Measurements from ENCODE around the gene FABP6. TPM values are rescaled to one million over a fixed set of nuclear protein-coding genes. Genes with fewer than 3 reads are reported as not detected.

The FABP6 gene
- total RNA-seq, 1 donor from 2014 or later: 4.8 TPM

DNA sequence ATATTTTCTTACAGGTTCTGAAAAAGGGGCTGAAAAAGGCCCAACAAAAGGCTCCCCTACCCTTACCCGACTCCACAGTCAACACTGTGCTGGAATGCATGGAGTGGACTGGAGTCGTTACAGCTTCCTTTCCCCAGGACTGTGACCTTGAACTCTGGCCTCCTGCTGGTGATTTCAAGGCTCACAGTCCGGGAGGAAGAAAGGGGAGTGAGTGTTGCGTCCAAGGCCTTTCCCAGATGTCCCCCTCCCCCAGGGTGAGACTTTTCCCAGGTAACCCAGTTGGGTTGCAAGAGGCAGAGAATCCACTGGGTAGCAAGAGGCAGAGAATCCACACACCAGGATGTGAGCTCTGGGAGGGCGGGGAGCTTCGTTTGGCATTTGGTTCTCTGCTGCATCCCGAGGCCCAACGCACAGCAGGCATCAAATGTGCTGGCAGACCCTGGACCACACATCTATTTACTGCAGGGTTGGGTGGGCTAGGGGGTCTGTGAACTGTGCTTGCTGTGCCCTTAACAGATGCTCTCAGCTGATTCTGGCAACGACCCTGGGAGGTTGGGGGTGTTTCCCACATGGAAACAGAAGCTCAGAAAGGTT is 37.5 kb downstream of the FABP6 start:
- no peak overlapping the region for H2AFZ ChIP-seq (replicated peaks)
- H3K27me3 Mint-ChIP-seq (ENCODE audit: insufficient read depth, low read depth): peaks cover 2% of the 10 kb centered on the region
- H3K9me3 Mint-ChIP-seq: no peaks in the 10 kb centered on the region
- peaks cover 35% of the 10 kb centered on the region for H3F3A ChIP-seq (ENCODE audit: low read depth)
- peaks cover 12% of the 10 kb centered on the region for H3K36me3 Mint-ChIP-seq
- TF ChIP-seq EZH2 (IDR thresholded peaks at IDR 0.05): no peak
- TF ChIP-seq, protein P1, sequence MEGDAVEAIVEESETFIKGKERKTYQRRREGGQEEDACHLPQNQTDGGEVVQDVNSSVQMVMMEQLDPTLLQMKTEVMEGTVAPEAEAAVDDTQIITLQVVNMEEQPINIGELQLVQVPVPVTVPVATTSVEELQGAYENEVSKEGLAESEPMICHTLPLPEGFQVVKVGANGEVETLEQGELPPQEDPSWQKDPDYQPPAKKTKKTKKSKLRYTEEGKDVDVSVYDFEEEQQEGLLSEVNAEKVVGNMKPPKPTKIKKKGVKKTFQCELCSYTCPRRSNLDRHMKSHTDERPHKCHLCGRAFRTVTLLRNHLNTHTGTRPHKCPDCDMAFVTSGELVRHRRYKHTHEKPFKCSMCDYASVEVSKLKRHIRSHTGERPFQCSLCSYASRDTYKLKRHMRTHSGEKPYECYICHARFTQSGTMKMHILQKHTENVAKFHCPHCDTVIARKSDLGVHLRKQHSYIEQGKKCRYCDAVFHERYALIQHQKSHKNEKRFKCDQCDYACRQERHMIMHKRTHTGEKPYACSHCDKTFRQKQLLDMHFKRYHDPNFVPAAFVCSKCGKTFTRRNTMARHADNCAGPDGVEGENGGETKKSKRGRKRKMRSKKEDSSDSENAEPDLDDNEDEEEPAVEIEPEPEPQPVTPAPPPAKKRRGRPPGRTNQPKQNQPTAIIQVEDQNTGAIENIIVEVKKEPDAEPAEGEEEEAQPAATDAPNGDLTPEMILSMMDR (IDR thresholded peaks at IDR 0.05): peak; percentile 13
- no peak for DNase-seq (ENCODE audit: low spot score)
- H3K27ac ChIP-seq: no peak overlapping the region
- no peak overlapping the region for H3K4me3 Mint-ChIP-seq
- no peaks in the 10 kb centered on the region for H3K9me3 ChIP-seq (ENCODE audit: low read depth)
- peak overlapping the region; percentile 40 for H3K4me2 ChIP-seq
- peaks cover 30% of the 10 kb centered on the region for H4K20me1 ChIP-seq (ENCODE audit: low read depth)
- no peak overlapping the region for H3K9ac ChIP-seq
- no peaks in the 10 kb centered on the region for H3K27me3 ChIP-seq
- no peaks in the 10 kb centered on the region for H3K36me3 ChIP-seq
- peaks cover 71% of the 10 kb centered on the region for H3K4me1 Mint-ChIP-seq
- H3K4me1 ChIP-seq: peaks cover 55% of the 10 kb centered on the region
- H3K27ac Mint-ChIP-seq: no peak overlapping the region
- no peak overlapping the region for H3K4me3 ChIP-seq
- no peaks in the 10 kb centered on the region for H3K79me2 ChIP-seq (ENCODE audit: low read depth)

DNA sequence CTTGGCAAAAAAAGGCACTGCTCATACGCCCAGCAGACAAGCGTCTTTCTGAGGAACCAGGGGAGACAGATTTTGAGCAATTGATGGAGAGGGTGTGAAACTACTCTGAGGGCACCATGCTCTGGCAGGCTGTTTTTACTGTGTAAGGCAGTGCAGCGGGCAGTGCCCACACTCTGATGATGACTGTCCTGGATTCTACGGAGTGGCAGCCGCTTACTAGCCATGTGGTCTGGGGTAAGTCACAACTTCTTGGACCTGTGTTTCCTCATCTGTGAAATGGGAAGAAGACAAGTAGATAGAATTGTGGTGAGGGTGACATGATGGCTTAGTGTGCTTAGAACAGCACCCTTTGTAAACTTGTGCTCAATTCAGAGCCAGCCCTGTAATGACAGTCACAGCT is 38.8 kb downstream of the FABP6 start:
- H3K27ac ChIP-seq: no peak overlapping the region
- no peak for DNase-seq (ENCODE audit: low spot score)
- no peaks in the 10 kb centered on the region for H3K27me3 ChIP-seq
- Mint-ChIP-seq H3K27me3 (ENCODE audit: insufficient read depth, low read depth) (peaks cover 5% of the 10 kb centered on the region), H3K4me3 (no peak overlapping the region), H3K9me3 (no peaks in the 10 kb centered on the region), H3K36me3 (peaks cover 12% of the 10 kb centered on the region), H3K27ac (no peak overlapping the region), H3K4me1 (peaks cover 71% of the 10 kb centered on the region)
- TF ChIP-seq EZH2phosphoT487 (IDR thresholded peaks at IDR 0.05) (no peak), EZH2 (IDR thresholded peaks at IDR 0.05) (no peak)
- TF ChIP-seq, protein P1 (IDR thresholded peaks at IDR 0.05): no peak
- no peaks in the 10 kb centered on the region for H3K9me3 ChIP-seq (ENCODE audit: low read depth)
- peaks cover 23% of the 10 kb centered on the region for H4K20me1 ChIP-seq (ENCODE audit: low read depth)
- no peak overlapping the region for H3K9ac ChIP-seq
- no peaks in the 10 kb centered on the region for H3K79me2 ChIP-seq (ENCODE audit: low read depth)
- no peak overlapping the region for H2AFZ ChIP-seq (replicated peaks)
- H3F3A ChIP-seq (ENCODE audit: low read depth): peaks cover 35% of the 10 kb centered on the region
- H3K36me3 ChIP-seq: no peaks in the 10 kb centered on the region
- H3K4me3 ChIP-seq: no peak overlapping the region
- H3K4me1 ChIP-seq: peaks cover 57% of the 10 kb centered on the region
- H3K4me2 ChIP-seq: no peak overlapping the region

DNA sequence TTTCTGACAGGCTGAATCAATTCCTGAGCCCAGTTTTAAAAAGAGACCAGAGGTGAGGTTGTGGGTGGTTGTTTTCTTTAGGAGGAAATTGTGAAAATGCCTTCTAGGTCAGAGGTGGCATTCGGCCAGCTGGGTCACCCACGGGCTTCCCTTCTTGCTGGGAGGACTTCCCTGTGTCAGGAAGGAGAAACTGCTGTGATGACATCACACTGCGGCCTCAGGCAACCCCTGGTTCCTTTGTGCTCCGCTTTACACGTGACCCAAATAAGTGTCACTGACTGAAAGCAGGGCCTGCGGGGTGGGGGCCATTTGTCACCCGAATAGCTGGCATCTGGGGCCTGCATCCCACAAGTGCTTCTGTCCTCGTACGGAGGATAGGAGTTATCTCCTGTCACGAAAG is 39.7 kb downstream of the FABP6 start:
- peaks cover 12% of the 10 kb centered on the region for H3K36me3 Mint-ChIP-seq
- H3K27me3 ChIP-seq: no peaks in the 10 kb centered on the region
- TF ChIP-seq, protein P1 (IDR thresholded peaks at IDR 0.05): no peak
- TF ChIP-seq EZH2 (IDR thresholded peaks at IDR 0.05) (no peak), EZH2phosphoT487 (IDR thresholded peaks at IDR 0.05) (no peak)
- no peak overlapping the region for H3K4me2 ChIP-seq
- peaks cover 5% of the 10 kb centered on the region for H3K27me3 Mint-ChIP-seq (ENCODE audit: insufficient read depth, low read depth)
- no peaks in the 10 kb centered on the region for H3K79me2 ChIP-seq (ENCODE audit: low read depth)
- H4K20me1 ChIP-seq (ENCODE audit: low read depth): peaks cover 23% of the 10 kb centered on the region
- H3K9me3 ChIP-seq (ENCODE audit: low read depth): no peaks in the 10 kb centered on the region
- H3K27ac ChIP-seq: no peak overlapping the region
- no peaks in the 10 kb centered on the region for H3K9me3 Mint-ChIP-seq
- peaks cover 32% of the 10 kb centered on the region for H3F3A ChIP-seq (ENCODE audit: low read depth)
- H3K4me1 Mint-ChIP-seq: peaks cover 64% of the 10 kb centered on the region
- H3K4me3 ChIP-seq: no peak overlapping the region
- DNase-seq (ENCODE audit: low spot score): no peak
- no peak overlapping the region for H3K27ac Mint-ChIP-seq
- H3K9ac ChIP-seq: no peak overlapping the region
- H3K36me3 ChIP-seq: no peaks in the 10 kb centered on the region
- no peak overlapping the region for H2AFZ ChIP-seq (replicated peaks)
- no peak overlapping the region for H3K4me3 Mint-ChIP-seq
- H3K4me1 ChIP-seq: peaks cover 50% of the 10 kb centered on the region
